Adrenal gland (tissue), 12 donors: ENCODE data around the gene UBE2K. TPM values are rescaled to one million over a fixed set of nuclear protein-coding genes. Genes with fewer than 3 reads are reported as not detected.
"Not testable (repeated sequence)": the region's sequence is repeated elsewhere in the genome, so short reads cannot be mapped to it uniquely, and the experiment has no call there.

ENCODE experiments used
- DNase-seq, 7 donors: peaks; one replicate each; pipeline ENCODE4 v3.0.0-alpha.2; 2019 to 2020
- H3K27ac ChIP-seq, 5 donors: fragments of 200-600 bp; sonication (generic) in 4 of 5; 1 replicate in 3 of 5; 2 replicates in 2 of 5; pipeline versions ENCODE4 v1.5.1 to v1.8.0; 2016 to 2020; ENCODE audit warnings: mild to moderate bottlenecking in 1 of 5
- H3K27me3 ChIP-seq: fragments of 200-600 bp; 2 replicates; pipeline ENCODE4 v1.8.0; 2021
- H3K36me3 ChIP-seq, 2 donors: fragments of 200-600 bp; replicated peaks in 1 of 2; 1 replicate in 1 of 2; 2 replicates in 1 of 2; pipeline versions ENCODE4 v1.5.1 to v1.8.0; 2018 to 2022
- H3K4me1 ChIP-seq, 2 donors: fragments of 200-600 bp; replicated peaks in 1 of 2; 1 replicate in 1 of 2; 2 replicates in 1 of 2; pipeline versions ENCODE4 v1.5.1 to v1.8.0; 2018 to 2021
- H3K4me3 ChIP-seq, 4 donors: fragments of 200-600 bp; sonication (generic) in 3 of 4; one replicate each; pipeline ENCODE4 v1.5.1; 2016 to 2018
- H3K9me3 ChIP-seq, 3 donors: fragments of 200-600 bp; sonication (generic) in 1 of 3; replicated peaks in 1 of 3; 1 replicate in 2 of 3; 2 replicates in 1 of 3; pipeline versions ENCODE4 v1.5.1 to v1.8.0; 2016 to 2021
- POLR2A ChIP-seq, 2 donors: fragments of 450-650 bp; IDR thresholded peaks; one replicate each; pipeline ENCODE4 v1.6.1; 2017; ENCODE audit warnings: antibody characterized with exemption in 2 of 2, mild to moderate bottlenecking in 2 of 2, moderate library complexity in 1 of 2
- WGBS, 4 donors: extraction: QIAGEN DNeasy Blood & Tissue Kit in 2 of 4; methylation state at CpG; one replicate each; pipeline versions ENCODE4 v1.1.5 to v1.1.7; 2013 to 2017; 5-methylcytosine and 5-hydroxymethylcytosine counted together
- intact Hi-C, 2 donors: fragments of 100-400 bp; cut with DNase I; formaldehyde crosslinking; loops; one replicate each; pipeline versions ENCODE4 v1.14.1 to v1.15.0; 2022 to 2023
- polyA plus RNA-seq, 3 donors: library from polyadenylated mRNA; stranded (reverse); fragments of 200-250 nt in 2 of 3; fragments of 350-450 nt in 1 of 3; fragmentation: Illumina TruSeq in 1 of 3; extraction: RNeasy Lipid Tissue Mini Kit (QIAGEN cat#74804) in 1 of 3; gene quantifications; one replicate each; pipeline ENCODE4 v1.2.3, GENCODE V29; 2013 to 2014
- total RNA-seq, 9 donors: library from RNA; depleted of rRNA in 4 of 9; stranded (reverse); fragments of >200 nt in 4 of 9; fragments of 120-200 nt in 1 of 9; fragmentation: NEBNext Ultra II Directional in 1 of 9; extraction: Animal tissue kit (Norgen Biotek cat#: 25700) in 1 of 9; gene quantifications; one replicate each; pipeline versions ENCODE4 v1.1.0 to v1.2.4, GENCODE V29; 2013 to 2023
- TF ChIP-seq, protein P1 (sequence below), 6 experiments: fragments of 450-650 bp in 4 of 6; fragments of 200-600 bp in 2 of 6; sonication (generic) in 1 of 6; IDR thresholded peaks; 1 replicate in 5 of 6; 2 replicates in 1 of 6; pipeline versions ENCODE4 v1.5.1 to v1.8.0; 2016 to 2021; ENCODE audit warnings: antibody characterized with exemption in 6 of 6, mild to moderate bottlenecking in 2 of 6, moderate library complexity in 1 of 6
- donor health status: healthy with polysubstance abuse.
- donor health status: Bipolar disorder and iron deficiency.
- donor health status: DM: yes; HTN: yes; CAD: no.
- donor health status: DM: no; HTN: no; CAD: no.
- donor health status: DM: no; HTN: no; CAD: no.
- donor health status: DM: yes; HTN: yes; CAD: no.

Gene UBE2K
- total and polyA plus RNA-seq, 12 donors, result 17.9 to 146 (median 38.9) TPM

DNA sequence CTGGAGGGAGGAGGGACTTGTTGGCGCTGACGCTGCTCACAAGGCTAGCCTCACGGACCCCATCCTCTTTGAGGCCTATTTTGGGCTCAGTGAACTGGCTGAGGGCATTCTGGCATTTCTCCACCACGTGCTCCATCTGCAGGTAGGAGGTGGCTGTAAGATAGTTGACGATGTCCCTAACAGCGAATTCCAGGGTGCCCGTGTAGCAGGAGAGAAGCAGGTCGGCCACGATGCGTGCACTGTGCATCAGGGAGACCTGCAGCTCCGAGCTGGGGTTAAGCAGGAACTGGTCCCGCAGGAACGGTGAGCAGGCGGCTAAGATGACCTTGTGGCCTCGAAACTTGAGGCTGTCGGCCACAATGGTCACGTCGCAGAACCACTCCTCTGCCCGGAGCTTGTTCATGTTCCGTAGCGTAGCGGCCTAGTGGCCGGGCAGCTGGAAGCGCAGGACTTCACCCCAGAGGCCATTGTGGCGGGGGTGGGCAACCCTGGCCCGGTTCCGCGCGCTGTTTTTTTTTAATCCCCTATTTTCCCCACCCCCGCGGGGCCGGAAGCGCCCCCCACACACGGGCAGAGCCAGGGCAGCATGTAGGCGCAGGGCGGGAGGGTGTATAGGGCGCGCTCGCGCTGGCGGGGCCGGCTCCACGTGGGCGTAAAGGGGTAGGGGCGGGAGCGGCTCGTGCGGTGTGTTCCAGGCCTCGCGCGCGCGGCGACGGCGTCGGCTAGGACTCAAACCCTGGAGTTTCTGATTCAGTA lies 73.2 kb downstream of the UBE2K start:
- Histone ChIP-seq H3K36me3 (peaks cover 0 to 27% of the 10 kb centered on the region in 2 donors), H3K4me1 (peaks cover 0 to 3% of the 10 kb centered on the region in 2 donors), H3K4me3 (no peak overlapping the region), H3K27ac (no peak overlapping the region), H3K27me3 (no peaks in the 10 kb centered on the region), H3K9me3 (no peaks in the 10 kb centered on the region)
- intact Hi-C loops, result no loop called here
- no peak for TF ChIP-seq POLR2A (IDR thresholded peaks at IDR 0.05)
- TF ChIP-seq, protein P1, sequence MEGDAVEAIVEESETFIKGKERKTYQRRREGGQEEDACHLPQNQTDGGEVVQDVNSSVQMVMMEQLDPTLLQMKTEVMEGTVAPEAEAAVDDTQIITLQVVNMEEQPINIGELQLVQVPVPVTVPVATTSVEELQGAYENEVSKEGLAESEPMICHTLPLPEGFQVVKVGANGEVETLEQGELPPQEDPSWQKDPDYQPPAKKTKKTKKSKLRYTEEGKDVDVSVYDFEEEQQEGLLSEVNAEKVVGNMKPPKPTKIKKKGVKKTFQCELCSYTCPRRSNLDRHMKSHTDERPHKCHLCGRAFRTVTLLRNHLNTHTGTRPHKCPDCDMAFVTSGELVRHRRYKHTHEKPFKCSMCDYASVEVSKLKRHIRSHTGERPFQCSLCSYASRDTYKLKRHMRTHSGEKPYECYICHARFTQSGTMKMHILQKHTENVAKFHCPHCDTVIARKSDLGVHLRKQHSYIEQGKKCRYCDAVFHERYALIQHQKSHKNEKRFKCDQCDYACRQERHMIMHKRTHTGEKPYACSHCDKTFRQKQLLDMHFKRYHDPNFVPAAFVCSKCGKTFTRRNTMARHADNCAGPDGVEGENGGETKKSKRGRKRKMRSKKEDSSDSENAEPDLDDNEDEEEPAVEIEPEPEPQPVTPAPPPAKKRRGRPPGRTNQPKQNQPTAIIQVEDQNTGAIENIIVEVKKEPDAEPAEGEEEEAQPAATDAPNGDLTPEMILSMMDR (IDR thresholded peaks at IDR 0.05), result no peak
- DNase-seq, result no peak
- 95 to 96% (median 95%) methylated on average over 55 to 57 of the region's 57 CpGs for WGBS, 4 donors

DNA sequence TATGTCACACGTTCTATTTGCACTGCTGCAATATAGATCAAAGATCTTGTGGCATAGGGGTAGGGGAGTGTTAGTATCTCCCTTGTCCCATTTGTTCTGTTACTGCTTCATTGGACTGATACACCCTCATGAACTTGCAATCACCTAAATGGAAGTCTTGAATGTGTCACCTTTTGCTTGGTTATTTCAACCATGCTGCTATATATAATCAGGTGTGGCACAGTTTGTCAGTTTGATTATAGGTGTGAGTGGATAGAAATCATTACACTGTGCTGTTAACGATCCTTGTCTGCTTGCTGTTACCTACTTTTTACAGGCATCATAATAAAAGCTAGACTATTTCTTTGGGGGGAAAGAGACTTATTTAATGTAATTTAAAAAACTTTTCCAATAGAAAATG lies 84.1 kb downstream of the UBE2K start:
- WGBS, 4 donors, result 88 to 96% (median 93%) methylated on average over 2 of the region's 2 CpGs
- intact Hi-C loops, H3K9me3 ChIP-seq: not testable (repeated sequence)

DNA sequence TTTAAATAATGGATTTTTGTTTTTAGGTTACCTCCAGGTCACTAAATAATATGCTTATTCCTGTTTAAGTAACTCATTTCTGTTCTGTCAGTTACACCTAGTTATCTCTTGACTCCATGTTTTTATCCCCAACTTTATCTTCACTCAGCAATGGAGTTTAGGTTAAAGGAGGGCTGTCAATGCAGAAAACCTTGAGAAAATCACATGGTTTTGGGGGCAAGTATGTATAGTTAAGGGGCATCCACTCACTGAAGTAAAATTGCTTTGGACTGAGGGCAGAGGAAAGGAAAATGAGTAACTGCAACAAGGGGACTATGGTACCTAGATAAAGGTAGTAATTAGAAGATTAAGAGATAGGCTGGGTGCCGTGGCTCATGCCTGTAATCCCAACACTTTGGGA lies 87.1 kb downstream of the UBE2K start:
- Histone ChIP-seq H3K36me3 (no peaks in the 10 kb centered on the region), H3K9me3 (no peaks in the 10 kb centered on the region), H3K27me3 (no peaks in the 10 kb centered on the region), H3K27ac (no peak overlapping the region), H3K4me1 (no peaks in the 10 kb centered on the region), H3K4me3 (no peak overlapping the region)
- DNase-seq, result no peak
- intact Hi-C loops, result no loop called here
- no peak for TF ChIP-seq POLR2A (IDR thresholded peaks at IDR 0.05)
- TF ChIP-seq, protein P1 (IDR thresholded peaks at IDR 0.05), result no peak
- 60 to 95% (median 69%) methylated on average over 1 of the region's 1 CpG for WGBS, 4 donors

More for the DNA sequence above, 84.1 kb downstream of the UBE2K start:
- H3K27ac ChIP-seq, DNase-seq, H3K4me1 ChIP-seq, H3K4me3 ChIP-seq, H3K36me3 ChIP-seq, H3K27me3 ChIP-seq: not testable (repeated sequence)

DNA sequence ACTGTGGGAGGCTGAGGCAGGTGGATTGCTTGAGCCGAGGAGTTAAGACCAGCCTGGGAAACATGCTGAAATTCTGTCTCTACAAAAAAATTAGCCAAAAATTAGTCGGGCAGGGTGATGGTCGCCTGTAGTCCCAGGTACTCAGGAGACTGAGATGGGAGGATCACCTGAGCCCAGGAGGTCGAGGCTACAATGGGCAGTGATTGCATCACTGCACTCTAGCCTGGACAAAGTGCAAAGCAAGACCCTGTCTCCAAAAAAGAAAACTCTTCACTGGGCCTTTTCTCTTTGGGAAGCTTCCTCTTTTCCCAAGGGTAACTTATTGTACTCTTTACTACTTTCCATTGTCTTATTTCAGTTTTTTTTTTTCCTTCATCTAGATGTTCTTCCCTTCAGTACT lies 88.9 kb downstream of the UBE2K start:
- WGBS, 4 donors, result 83 to 96% (median 84%) methylated on average over 4 of the region's 4 CpGs

More for the DNA sequence above, 88.9 kb downstream of the UBE2K start:
- intact Hi-C loops, result no loop called here
- Histone ChIP-seq H3K9me3 (no peaks in the 10 kb centered on the region), H3K36me3 (no peaks in the 10 kb centered on the region), H3K27ac (no peak overlapping the region), H3K27me3 (no peaks in the 10 kb centered on the region), H3K4me3 (no peak overlapping the region), H3K4me1 (no peaks in the 10 kb centered on the region)
- TF ChIP-seq, protein P1 (IDR thresholded peaks at IDR 0.05), result no peak
- no peak for DNase-seq
